ENCODE measurements around the gene KRT3. TPM values are rescaled to one million over a fixed set of nuclear protein-coding genes. Genes with fewer than 3 reads are reported as not detected.
A peak's percentile ranks its signal among the peaks of the same experiment; 100 is the strongest.

The KRT3 gene
- total and polyA plus RNA-seq, 9 of the 15 experiments (the other 6 are each of a cell fraction or from before 2014, with no cell fraction given), result not detected

DNA sequence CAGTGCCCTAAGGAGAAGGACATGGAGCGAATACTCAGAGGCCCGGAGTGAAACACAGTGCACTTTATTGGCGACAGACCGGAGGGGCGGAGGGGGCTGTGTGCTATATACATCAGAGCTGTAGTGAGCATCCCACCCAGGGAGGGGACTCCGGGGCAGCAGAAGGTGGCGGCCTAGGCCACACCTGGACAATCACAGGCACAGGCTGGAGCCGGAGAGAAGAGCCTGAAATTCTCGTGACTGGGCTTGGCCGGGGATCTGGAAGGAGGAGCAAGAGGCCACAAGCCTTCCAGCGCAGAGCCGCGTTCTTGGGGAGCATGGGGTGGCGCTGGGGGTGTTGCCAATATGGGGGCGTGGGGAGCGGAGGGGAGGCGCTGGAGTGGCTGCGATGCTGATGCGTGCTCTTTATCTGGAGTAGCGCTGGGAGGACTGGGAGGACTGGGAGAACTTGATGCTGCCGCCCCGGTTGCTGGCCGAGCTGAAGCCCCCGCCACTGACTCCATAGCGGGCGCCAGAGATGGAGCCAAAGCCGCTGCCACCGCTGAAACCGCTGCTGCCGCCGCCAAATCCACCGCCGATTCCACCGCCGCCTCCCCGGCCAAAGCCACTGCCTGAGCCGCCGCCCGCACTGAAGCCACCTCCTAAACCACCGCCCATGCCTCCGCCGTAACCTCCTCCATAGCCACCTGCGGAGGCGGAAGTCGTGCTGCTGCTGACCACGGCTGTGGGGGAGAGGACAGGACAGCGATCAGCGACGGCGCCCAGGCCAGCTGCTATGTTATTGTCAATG is 6.1 kb downstream of the KRT3 start (continued):
- TF ChIP-seq RB1 (IDR thresholded peaks at IDR 0.05; ENCODE audit: low read depth) (0 out of 2 replicates have a peak, but pooled peaks have one; percentile 10), CBFB (CRISPR knock-in tag; IDR thresholded peaks at IDR 0.05) (no peak), FOSL1 (tag; conservative IDR thresholded peaks at IDR 0.05) (no peak), SIX5 (IDR thresholded peaks at IDR 0.05; ENCODE audit: borderline replicate concordance in 1 of 2, insufficient read depth in 1 of 2, low read depth in 1 of 2, low read length in 2 of 2) (no peak), POLR3G (IDR thresholded peaks at IDR 0.05; ENCODE audit: extremely low read depth, insufficient read length, insufficient replicate concordance) (no peak), ZNF408 (CRISPR knock-in tag; IDR thresholded peaks at IDR 0.05; ENCODE audit: low read depth) (no peak), DIDO1 (tag; IDR thresholded peaks at IDR 0.05; ENCODE audit: low read depth) (no peak), RAD21 (CRISPR knock-in tag; conservative IDR thresholded peaks at IDR 0.05 in 1 of 2, IDR thresholded peaks at IDR 0.05 in 1 of 2) (0 out of 4 replicates have a peak, but pooled peaks of 1 of the 2 experiments have one; percentile 13), MCM7 (IDR thresholded peaks at IDR 0.05) (no peak), ARID1B (IDR thresholded peaks at IDR 0.05) (peak; percentile 45; the same call in 1 of the 2 replicates)
- TF ChIP-seq, protein P1, sequence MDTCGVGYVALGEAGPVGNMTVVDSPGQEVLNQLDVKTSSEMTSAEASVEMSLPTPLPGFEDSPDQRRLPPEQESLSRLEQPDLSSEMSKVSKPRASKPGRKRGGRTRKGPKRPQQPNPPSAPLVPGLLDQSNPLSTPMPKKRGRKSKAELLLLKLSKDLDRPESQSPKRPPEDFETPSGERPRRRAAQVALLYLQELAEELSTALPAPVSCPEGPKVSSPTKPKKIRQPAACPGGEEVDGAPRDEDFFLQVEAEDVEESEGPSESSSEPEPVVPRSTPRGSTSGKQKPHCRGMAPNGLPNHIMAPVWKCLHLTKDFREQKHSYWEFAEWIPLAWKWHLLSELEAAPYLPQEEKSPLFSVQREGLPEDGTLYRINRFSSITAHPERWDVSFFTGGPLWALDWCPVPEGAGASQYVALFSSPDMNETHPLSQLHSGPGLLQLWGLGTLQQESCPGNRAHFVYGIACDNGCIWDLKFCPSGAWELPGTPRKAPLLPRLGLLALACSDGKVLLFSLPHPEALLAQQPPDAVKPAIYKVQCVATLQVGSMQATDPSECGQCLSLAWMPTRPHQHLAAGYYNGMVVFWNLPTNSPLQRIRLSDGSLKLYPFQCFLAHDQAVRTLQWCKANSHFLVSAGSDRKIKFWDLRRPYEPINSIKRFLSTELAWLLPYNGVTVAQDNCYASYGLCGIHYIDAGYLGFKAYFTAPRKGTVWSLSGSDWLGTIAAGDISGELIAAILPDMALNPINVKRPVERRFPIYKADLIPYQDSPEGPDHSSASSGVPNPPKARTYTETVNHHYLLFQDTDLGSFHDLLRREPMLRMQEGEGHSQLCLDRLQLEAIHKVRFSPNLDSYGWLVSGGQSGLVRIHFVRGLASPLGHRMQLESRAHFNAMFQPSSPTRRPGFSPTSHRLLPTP (IDR thresholded peaks at IDR 0.05; ENCODE audit: borderline replicate concordance, extremely low read depth, insufficient read length), result no peak
- TF ChIP-seq, protein P2, sequence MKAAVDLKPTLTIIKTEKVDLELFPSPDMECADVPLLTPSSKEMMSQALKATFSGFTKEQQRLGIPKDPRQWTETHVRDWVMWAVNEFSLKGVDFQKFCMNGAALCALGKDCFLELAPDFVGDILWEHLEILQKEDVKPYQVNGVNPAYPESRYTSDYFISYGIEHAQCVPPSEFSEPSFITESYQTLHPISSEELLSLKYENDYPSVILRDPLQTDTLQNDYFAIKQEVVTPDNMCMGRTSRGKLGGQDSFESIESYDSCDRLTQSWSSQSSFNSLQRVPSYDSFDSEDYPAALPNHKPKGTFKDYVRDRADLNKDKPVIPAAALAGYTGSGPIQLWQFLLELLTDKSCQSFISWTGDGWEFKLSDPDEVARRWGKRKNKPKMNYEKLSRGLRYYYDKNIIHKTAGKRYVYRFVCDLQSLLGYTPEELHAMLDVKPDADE (conservative IDR thresholded peaks at IDR 0.05; ENCODE audit: control insufficient read depth, low read depth, low read length), result no peak
- TF ChIP-seq, protein P3, sequence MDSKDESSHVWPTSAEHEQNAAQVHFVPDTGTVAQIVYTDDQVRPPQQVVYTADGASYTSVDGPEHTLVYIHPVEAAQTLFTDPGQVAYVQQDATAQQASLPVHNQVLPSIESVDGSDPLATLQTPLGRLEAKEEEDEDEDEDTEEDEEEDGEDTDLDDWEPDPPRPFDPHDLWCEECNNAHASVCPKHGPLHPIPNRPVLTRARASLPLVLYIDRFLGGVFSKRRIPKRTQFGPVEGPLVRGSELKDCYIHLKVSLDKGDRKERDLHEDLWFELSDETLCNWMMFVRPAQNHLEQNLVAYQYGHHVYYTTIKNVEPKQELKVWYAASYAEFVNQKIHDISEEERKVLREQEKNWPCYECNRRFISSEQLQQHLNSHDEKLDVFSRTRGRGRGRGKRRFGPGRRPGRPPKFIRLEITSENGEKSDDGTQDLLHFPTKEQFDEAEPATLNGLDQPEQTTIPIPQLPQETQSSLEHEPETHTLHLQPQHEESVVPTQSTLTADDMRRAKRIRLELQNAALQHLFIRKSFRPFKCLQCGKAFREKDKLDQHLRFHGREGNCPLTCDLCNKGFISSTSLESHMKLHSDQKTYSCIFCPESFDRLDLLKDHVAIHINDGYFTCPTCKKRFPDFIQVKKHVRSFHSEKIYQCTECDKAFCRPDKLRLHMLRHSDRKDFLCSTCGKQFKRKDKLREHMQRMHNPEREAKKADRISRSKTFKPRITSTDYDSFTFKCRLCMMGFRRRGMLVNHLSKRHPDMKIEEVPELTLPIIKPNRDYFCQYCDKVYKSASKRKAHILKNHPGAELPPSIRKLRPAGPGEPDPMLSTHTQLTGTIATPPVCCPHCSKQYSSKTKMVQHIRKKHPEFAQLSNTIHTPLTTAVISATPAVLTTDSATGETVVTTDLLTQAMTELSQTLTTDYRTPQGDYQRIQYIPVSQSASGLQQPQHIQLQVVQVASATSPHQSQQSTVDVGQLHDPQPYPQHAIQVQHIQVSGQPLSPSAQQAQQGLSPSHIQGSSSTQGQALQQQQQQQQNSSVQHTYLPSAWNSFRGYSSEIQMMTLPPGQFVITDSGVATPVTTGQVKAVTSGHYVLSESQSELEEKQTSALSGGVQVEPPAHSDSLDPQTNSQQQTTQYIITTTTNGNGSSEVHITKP (IDR thresholded peaks at IDR 0.05; ENCODE audit: partially characterized antibody), result no peak
- TF ChIP-seq, protein P4, sequence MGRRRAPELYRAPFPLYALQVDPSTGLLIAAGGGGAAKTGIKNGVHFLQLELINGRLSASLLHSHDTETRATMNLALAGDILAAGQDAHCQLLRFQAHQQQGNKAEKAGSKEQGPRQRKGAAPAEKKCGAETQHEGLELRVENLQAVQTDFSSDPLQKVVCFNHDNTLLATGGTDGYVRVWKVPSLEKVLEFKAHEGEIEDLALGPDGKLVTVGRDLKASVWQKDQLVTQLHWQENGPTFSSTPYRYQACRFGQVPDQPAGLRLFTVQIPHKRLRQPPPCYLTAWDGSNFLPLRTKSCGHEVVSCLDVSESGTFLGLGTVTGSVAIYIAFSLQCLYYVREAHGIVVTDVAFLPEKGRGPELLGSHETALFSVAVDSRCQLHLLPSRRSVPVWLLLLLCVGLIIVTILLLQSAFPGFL (CRISPR knock-in tag; IDR thresholded peaks at IDR 0.05), result no peak
- TF ChIP-seq, protein P5, sequence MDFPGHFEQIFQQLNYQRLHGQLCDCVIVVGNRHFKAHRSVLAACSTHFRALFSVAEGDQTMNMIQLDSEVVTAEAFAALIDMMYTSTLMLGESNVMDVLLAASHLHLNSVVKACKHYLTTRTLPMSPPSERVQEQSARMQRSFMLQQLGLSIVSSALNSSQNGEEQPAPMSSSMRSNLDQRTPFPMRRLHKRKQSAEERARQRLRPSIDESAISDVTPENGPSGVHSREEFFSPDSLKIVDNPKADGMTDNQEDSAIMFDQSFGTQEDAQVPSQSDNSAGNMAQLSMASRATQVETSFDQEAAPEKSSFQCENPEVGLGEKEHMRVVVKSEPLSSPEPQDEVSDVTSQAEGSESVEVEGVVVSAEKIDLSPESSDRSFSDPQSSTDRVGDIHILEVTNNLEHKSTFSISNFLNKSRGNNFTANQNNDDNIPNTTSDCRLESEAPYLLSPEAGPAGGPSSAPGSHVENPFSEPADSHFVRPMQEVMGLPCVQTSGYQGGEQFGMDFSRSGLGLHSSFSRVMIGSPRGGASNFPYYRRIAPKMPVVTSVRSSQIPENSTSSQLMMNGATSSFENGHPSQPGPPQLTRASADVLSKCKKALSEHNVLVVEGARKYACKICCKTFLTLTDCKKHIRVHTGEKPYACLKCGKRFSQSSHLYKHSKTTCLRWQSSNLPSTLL (IDR thresholded peaks at IDR 0.05), result no peak
